Measurements from ENCODE around the gene INPPL1.

The INPPL1 gene

DNA sequence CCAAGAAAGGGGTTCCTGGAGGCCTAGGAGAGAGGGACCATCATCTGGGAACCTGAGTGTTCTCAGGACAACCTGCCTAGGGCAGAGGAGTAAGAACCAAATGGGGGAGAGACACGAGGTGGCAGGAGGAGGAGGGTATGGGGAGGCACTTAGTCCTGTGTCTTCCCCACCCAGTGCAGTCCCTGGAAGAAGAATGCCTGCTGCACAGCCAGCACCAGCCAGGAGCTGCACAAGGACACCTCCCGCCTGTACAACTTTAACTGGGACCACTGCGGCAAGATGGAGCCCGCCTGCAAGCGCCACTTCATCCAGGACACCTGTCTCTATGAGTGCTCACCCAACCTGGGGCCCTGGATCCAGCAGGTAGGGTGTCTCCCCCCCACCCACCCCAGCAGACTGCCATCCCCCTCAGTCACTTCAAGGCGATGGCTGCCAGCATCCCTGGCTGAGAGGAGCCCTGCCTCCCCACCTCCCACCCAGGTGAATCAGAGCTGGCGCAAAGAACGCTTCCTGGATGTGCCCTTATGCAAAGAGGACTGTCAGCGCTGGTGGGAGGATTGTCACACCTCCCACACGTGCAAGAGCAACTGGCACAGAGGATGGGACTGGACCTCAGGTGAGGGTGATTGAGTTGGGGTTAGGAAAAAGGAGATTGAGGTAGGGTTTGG is 3.7 kb upstream of the INPPL1 start:
- DNase-seq, result no peak

- no peak for DNase-seq
Observed at GRCh38 chr11:72221386-72222075, 3.0 kb upstream of the INPPL1 start.

DNA sequence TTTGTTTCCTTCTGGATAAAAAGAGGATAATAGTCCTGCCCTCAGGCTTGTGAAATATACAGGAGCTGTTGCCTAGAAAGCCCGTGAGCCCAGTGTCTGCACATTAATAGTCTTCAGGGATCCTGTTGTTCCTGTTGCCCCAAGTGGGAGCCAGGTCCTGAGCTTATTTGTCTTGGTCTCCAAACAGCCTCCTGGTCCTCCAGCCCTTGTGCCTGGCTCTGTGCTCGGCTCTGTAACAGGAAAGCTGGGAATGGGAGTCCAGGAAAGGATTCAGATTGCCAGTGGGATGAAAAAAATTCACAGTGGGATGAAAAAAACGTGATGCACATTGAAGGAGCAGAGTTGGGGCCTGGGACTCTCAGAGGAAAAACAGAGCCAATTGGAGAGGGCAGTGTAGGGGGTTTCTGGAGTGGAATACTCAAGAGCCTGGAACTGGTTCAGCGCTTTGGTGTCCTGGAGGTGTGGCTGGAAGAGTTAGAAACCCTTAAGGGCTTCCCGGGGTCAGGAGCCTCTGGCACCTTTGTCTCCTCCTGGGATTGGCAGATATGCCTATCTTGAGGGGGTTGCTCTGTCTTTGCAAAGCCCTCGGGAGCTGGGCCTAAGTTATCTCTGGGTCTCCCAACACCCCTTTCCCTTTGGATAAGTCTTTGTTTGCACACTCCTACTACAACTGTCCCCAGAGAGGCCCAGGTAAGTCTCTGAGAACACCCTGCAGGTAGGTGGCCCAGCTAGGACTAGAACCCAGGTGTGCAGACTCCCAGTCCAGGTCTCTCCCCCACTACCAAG is 2.3 kb upstream of the INPPL1 start:
- DNase-seq, result no peak

DNA sequence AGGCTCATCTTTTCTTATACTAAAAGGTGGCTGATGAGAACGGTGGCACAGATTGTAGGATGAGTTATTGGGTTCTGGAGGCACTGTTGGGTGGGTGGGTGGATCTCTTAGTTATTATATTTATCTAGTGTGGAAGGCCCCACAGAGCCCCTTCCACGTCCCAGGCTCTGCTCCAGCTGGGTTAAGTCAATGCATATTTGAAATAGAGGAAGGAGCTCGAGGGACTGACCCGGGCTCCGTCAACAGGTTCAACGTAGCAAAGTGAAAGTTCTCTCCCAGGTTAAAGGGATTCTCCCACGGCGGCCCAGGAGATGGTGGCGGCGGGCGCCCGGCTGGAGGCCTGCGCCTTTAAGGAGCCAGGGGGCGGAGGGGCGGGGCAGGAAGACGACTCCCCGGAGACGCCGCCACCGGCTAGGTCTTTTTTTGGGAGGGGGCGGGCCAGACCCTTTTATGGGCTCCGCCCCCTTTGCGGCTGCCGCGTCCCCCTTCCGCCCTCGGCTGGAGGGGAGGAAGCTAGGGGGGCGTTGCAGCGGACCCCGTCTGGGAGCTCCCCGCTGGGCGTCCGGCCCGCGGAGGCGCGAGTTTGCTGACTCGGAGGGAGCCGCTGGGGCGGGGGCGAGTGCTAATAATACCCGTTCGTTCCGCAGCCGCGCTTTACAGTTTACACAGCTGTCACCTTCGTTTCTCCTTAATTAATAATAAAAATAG is 1.5 kb upstream of the INPPL1 start:
- peak; percentile 98 for DNase-seq

DNA sequence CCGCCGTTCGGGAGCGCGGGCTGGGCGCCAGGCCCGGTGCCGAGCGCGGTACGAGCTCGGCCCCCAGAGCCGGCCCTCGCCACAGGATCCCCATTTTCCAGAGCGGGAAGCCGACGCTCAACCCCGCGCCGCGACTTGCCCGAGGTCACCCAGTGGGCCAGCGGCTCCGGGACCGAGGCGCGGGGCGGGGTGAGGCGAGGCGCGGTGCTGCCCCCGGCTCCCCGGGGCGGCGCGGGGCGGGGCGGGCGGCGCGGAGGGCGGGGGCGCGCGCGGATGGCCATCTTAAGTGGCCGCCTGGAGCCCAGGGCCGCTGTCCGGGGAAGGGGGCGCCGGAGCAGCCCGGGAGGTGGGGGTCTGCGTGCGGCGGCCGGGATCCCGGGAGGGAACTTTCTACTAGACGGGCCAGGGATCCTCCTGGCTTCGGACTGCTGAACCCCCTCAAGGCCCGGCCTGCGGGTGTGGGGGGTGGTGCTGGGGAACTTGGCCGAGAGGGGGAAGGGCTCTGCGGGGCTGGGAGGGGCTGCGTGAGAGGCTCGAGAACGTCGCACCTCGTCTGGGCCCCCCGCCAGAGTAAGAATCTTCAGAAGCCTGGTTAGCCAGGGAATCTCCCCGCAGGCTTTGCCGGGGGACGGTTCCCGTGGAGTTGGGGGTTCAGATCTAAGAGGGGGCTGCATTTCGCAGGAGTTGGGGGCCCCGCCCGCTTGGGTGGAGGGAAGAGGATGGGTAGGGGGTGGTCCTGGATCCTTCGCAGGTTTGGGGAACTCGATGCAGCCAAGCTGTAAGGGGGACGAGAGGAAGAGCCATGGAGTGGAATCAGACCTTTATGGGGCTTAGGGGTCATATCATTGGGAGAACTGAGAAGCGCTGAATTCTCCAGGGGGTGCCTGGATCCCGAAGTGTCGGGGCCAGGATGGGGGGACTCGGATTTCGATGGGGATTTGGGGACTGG is 678 bp upstream of the INPPL1 start:
- DNase-seq, result peak; percentile 69

- peak; percentile 30 for DNase-seq
Observed at GRCh38 chr11:72225411-72225951, 914 bp downstream of the INPPL1 start.

- no peak for DNase-seq
Observed at GRCh38 chr11:72226701-72227100, 2.1 kb downstream of the INPPL1 start.

- DNase-seq, result no peak
Observed at GRCh38 chr11:72227316-72228228, 3.0 kb downstream of the INPPL1 start.

DNA sequence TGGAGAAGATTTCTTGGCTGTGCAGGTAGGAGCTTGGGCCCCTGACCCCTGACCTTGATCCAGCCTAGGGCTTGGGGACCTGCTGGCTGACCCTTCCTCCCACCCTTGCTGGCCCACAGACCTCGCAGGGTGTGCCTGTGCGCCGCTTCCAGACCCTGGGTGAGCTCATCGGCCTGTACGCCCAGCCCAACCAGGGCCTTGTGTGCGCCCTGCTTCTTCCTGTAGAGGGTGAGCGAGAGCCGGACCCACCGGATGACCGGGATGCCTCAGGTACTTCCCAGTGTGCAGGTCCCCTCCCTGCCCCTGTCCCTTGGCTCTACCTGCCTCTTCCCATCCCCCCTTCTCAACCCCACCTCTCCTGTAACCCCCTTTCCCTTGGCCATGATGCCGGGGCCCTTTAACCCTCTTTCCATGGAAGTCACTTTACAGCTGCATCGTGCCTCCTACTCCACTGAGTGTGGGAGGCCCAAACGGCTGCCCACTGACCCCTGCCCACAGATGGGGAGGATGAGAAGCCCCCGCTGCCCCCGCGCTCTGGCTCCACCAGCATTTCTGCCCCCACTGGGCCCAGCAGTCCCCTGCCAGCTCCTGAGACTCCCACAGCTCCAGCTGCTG is 3.8 kb downstream of the INPPL1 start:
- DNase-seq, result no peak

DNA sequence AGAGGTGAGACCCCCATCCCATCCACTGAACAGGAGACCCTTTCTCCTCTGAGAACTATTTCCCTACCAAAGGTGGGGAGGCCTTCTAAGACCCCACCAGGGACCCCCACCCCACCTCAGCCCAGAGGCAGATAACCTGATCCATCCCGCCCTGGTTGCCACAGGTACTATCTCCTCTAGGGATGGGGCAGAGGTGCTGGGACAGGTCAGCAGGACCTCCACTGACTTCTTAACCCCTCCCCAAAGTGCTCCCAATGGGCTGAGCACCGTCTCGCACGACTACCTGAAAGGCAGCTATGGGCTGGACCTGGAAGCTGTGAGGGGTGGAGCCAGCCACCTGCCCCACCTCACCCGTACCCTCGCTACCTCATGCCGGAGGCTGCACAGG is 4.3 kb downstream of the INPPL1 start:
- DNase-seq, result no peak

- no peak for DNase-seq
Observed at GRCh38 chr11:72229336-72229924, 4.9 kb downstream of the INPPL1 start.

GRCh38 chr11:72229925-72230763 is 5.6 kb downstream of the INPPL1 start:
- DNase-seq, result no peak

GRCh38 chr11:72230764-72231365 is 6.3 kb downstream of the INPPL1 start:
- no peak for DNase-seq

GRCh38 chr11:72231396-72232259 is 7.1 kb downstream of the INPPL1 start:
- DNase-seq, result no peak

GRCh38 chr11:72232260-72233055 is 7.9 kb downstream of the INPPL1 start:
- no peak for DNase-seq

DNA sequence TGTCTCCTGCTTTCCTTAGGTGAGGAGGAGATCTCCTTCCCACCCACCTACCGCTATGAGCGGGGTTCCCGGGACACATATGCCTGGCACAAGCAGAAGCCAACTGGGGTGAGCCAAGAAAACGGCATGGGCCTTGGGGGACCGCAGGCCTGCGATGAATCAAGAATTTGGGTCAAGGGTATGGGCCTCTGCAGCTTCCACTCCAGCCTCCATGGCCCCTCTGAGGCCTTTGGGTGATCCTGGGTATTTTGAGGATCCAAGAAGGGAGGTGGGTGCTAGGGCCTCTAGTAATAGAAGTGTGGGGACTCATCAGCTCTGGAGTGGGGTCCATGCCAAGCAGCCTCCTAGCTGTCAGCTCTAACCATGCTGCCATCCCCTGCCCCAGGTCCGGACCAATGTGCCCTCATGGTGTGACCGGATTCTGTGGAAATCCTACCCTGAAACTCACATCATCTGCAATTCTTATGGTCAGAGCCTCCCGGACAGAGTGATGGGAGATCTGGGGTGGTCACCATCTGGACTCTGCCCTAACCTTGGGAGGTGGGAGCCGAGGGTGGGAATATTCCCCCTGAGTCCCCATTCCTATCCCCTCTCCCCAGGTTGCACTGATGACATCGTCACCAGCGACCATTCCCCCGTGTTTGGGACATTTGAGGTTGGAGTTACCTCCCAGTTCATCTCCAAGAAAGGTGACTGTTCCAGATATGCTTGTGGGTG is 8.6 kb downstream of the INPPL1 start:
- no peak for DNase-seq
